GM19438 (cell line): Measurements from ENCODE around the gene RETSAT.

ENCODE experiments used
- ATAC-seq: cut with Tn5 transposase; IDR thresholded peaks from one replicate; pipeline ENCODE4 v1.9.1; 2021; ENCODE audit warnings: low read depth; ENCODE audit not compliant: unreplicated experiment

RETSAT gene

GRCh38 chr2:85309699-85310321, 44.5 kb downstream of the RETSAT start:
- ATAC-seq = no peak

- no peak for ATAC-seq
Measured at GRCh38 chr2:85308896-85309555, 45.3 kb downstream of the RETSAT start.

DNA sequence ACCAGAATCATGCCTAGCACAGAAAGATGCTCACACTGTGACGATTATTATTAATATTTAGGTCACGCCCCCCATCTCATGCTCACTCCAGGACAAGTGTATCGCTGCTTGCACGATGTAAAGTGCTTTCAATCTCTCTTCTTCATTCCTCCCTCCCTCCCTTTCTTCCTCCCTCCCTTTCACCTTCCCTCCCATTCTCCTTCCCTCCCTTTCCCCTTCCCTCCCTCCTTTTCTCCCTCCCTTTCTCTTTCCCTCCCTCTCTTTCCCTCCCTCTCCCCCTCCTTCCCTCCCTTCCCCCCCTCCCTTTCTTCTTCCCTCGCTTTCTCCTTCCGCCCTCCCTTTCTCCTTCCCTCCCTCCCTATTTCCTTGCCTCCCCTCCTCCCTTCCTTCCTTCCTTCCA, 46.1 kb downstream of the RETSAT start:
- no peak for ATAC-seq

DNA sequence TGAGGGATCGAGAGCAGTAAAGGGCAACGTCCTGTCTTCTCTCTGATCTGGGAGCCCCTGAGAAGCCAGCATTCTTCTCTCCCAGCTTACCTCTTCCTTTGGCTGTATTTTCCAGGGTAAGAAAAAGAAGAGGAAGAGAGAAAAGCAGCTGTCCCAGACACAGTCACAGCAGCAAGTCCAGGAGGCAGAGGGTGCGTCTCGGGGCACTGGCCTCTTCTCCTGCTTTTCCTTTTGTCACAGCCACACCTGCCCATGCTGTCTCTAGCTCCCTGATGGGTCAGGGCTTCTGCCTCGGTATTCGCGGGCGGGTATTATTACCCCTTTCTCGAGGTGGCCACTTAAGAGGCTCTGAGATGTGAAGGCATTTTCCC, 46.8 kb downstream of the RETSAT start:
- no peak for ATAC-seq

- ATAC-seq = no peak
Measured at GRCh38 chr2:85303780-85304531, 50.4 kb downstream of the RETSAT start.

DNA sequence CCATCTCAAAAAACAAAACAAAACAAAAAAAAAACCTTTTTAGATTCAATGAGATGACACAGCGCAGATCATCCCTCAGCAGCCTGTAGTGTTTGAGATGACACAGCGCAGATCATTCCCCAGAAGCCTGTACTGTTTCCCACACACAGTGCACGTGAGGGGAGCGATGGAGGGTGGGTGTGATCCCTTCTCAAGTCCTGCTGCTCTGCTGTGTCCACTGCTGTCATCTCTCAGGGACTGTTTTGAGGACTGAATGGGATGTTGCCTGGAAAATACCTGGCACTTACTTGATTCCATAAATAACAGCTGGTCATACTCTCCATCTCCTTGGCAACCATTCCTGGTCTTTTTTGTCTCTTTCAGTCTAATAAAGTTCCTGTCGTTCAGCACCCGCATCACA, 52.2 kb downstream of the RETSAT start:
- ATAC-seq = no peak
